Ovary (tissue), 9 donors: ENCODE data around the gene CCDC78. TPM values are rescaled to one million over a fixed set of nuclear protein-coding genes. Genes with fewer than 3 reads are reported as not detected.

ENCODE experiments used
- DNase-seq, 5 donors: peaks; one replicate each; pipeline ENCODE4 v3.0.0-alpha.2; 2019 to 2020
- H3K27ac ChIP-seq, 2 donors: fragments of 200-600 bp; one replicate each; pipeline versions ENCODE4 v1.5.1 to v1.8.0; 2019 to 2022
- H3K27me3 ChIP-seq: fragments of 200-600 bp; one replicate; pipeline ENCODE4 v1.8.0; 2022
- H3K36me3 ChIP-seq: fragments of 200-600 bp; sonication (generic); one replicate; pipeline ENCODE4 v1.5.1; 2019
- H3K4me1 ChIP-seq: one replicate; pipeline ENCODE4 v1.8.1; 2013; ENCODE audit warnings: mild to moderate bottlenecking, moderate library complexity; ENCODE audit not compliant: insufficient read depth
- H3K4me3 ChIP-seq: fragments of 200-600 bp; sonication (generic); one replicate; pipeline ENCODE4 v1.5.1; 2017
- H3K9me3 ChIP-seq, 2 donors: fragments of 200-600 bp in 1 of 2; sonication (generic) in 1 of 2; one replicate each; pipeline versions ENCODE4 v1.5.1 to v1.8.1; 2013 to 2019; ENCODE audit warnings: mild to moderate bottlenecking in 1 of 2, moderate library complexity in 1 of 2
- EP300 ChIP-seq: sonication (generic); formaldehyde crosslinking; IDR thresholded peaks from one replicate; pipeline ENCODE4 v1.6.1; 2017; ENCODE audit warnings: antibody characterized with exemption
- POLR2A ChIP-seq: fragments of 450-650 bp; IDR thresholded peaks from one replicate; pipeline ENCODE4 v1.6.1; 2017; ENCODE audit warnings: antibody characterized with exemption, mild to moderate bottlenecking, moderate library complexity
- WGBS, 3 donors: extraction: QIAGEN DNeasy Blood & Tissue Kit in 1 of 3; methylation state at CpG; one replicate each; pipeline versions ENCODE4 v1.1.5 to v1.1.7; 2013 to 2017; 5-methylcytosine and 5-hydroxymethylcytosine counted together
- intact Hi-C, 4 donors: fragments of 100-400 bp; cut with DNase I; formaldehyde crosslinking; loops; one replicate each; pipeline versions ENCODE4 v1.11.0 to v1.15.1; 2022 to 2023
- polyA plus RNA-seq, 2 donors: library from polyadenylated mRNA; stranded (reverse); fragments of 200-250 nt in 1 of 2; fragments of 350-450 nt in 1 of 2; fragmentation: Illumina TruSeq in 1 of 2; extraction: RNeasy Lipid Tissue Mini Kit (QIAGEN cat#74804) in 1 of 2; gene quantifications; one replicate each; pipeline ENCODE4 v1.2.3, GENCODE V29; 2013 to 2014
- total RNA-seq, 7 donors: library from RNA; depleted of rRNA in 2 of 7; stranded (reverse); fragments of >200 nt in 2 of 7; fragmentation: NEBNext Ultra II Directional in 3 of 7; extraction: Animal tissue kit (Norgen Biotek cat#: 25700) in 3 of 7; gene quantifications; one replicate each; pipeline versions ENCODE4 v1.1.0 to v1.2.4, GENCODE V29; 2016 to 2023
- TF ChIP-seq, protein P1 (sequence below), 3 donors: fragments of 450-650 bp in 2 of 3; fragments of 200-600 bp in 1 of 3; IDR thresholded peaks; one replicate each; pipeline versions ENCODE4 v1.5.1 to v1.8.0; 2016 to 2022; ENCODE audit warnings: antibody characterized with exemption in 3 of 3, mild to moderate bottlenecking in 1 of 3
- donor health status: DM: no; HTN: no; CAD: no; lungs with moderate emphysema.
- donor health status: DM: no; HTN: no; CAD: no.
- donor health status: Bipolar disorder and iron deficiency.
- donor health status: DM: yes; HTN: yes; CAD: no.
- donor health status: DM: no; HTN: no; CAD: no.
- donor health status: DM: yes; HTN: yes; CAD: no.

Gene CCDC78
- total and polyA plus RNA-seq, 9 donors, result 0.40 to 44.3 (median 4.6) TPM; not detected in 2

GRCh38 chr16:772959-773358 lies 46.7 kb upstream of the CCDC78 start:
- TF ChIP-seq EP300 (no peak), POLR2A (no peak)
- TF ChIP-seq, protein P1, sequence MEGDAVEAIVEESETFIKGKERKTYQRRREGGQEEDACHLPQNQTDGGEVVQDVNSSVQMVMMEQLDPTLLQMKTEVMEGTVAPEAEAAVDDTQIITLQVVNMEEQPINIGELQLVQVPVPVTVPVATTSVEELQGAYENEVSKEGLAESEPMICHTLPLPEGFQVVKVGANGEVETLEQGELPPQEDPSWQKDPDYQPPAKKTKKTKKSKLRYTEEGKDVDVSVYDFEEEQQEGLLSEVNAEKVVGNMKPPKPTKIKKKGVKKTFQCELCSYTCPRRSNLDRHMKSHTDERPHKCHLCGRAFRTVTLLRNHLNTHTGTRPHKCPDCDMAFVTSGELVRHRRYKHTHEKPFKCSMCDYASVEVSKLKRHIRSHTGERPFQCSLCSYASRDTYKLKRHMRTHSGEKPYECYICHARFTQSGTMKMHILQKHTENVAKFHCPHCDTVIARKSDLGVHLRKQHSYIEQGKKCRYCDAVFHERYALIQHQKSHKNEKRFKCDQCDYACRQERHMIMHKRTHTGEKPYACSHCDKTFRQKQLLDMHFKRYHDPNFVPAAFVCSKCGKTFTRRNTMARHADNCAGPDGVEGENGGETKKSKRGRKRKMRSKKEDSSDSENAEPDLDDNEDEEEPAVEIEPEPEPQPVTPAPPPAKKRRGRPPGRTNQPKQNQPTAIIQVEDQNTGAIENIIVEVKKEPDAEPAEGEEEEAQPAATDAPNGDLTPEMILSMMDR (IDR thresholded peaks at IDR 0.05), result no peak
- Histone ChIP-seq H3K4me3 (no peak overlapping the region), H3K4me1 (no peaks in the 10 kb centered on the region), H3K27me3 (no peaks in the 10 kb centered on the region), H3K27ac (no peak overlapping the region), H3K9me3 (no peaks in the 10 kb centered on the region), H3K36me3 (no peaks in the 10 kb centered on the region)
- DNase-seq, result no peak
- intact Hi-C loops, result no loop called here
- WGBS, 3 donors, result 83 to 84% (median 83%) methylated on average over 18 of the region's 18 CpGs

DNA sequence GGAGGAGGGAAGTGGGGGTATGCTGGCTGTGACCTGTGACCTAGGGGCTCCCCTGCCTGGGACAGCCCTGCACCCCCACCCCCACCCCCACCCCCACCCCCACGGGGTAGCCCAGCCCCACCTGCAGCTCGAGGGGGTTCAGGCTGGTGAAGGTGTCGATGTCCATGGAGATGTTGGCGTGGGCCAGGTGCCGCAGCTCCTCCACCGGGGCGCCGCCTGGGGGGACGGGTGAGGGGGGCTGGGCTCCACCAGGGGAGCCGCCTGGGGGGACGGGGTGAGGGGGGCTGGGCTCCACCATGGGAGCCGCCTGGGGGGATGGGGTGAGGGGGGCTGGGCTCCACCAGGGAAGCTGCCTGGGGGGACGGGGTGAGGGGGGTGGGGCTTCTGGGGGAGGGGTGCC lies 44.2 kb upstream of the CCDC78 start:
- 62 to 84% (median 70%) methylated on average over 7 to 13 of the region's 13 CpGs for WGBS, 3 donors
- Histone ChIP-seq H3K4me3 (no peak overlapping the region), H3K27me3 (no peaks in the 10 kb centered on the region), H3K4me1 (no peaks in the 10 kb centered on the region), H3K36me3 (no peaks in the 10 kb centered on the region), H3K9me3 (no peaks in the 10 kb centered on the region), H3K27ac (no peak overlapping the region)
- no peak for DNase-seq
- TF ChIP-seq EP300 (no peak), POLR2A (no peak)
- TF ChIP-seq, protein P1 (IDR thresholded peaks at IDR 0.05), result no peak
- intact Hi-C loops, result no loop called here

DNA sequence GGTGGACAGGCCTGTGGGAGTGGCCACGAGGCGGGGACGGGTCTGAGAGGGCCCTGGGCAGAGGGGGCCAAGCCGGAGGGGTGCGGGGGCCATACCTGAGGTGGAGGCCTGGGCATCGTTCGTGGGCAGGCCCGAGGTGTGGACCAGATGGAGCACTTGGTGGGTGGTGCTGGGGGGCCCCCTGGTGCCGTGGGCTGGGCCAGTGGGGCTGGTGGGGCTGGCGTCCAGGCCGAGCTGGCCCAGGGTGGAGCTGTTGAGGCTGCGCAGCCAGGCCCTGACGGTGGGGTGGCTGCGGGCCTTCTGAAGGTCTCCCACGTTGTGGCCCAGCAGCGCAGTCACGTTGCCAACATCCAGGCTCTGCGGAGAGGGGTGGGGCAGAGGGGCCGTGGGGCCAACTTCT lies 43.7 kb upstream of the CCDC78 start:
- Histone ChIP-seq H3K4me3 (no peak overlapping the region), H3K27me3 (no peaks in the 10 kb centered on the region), H3K9me3 (no peaks in the 10 kb centered on the region), H3K4me1 (no peaks in the 10 kb centered on the region), H3K36me3 (no peaks in the 10 kb centered on the region), H3K27ac (no peak overlapping the region)
- intact Hi-C loops, result no loop called here
- TF ChIP-seq POLR2A (no peak), EP300 (no peak)
- TF ChIP-seq, protein P1 (IDR thresholded peaks at IDR 0.05), result no peak
- DNase-seq, result no peak
- WGBS, 3 donors, result 69 to 72% (median 70%) methylated on average over 19 of the region's 19 CpGs

GRCh38 chr16:769184-769784 lies 43.0 kb upstream of the CCDC78 start:
- Histone ChIP-seq H3K27ac (no peak overlapping the region), H3K36me3 (no peaks in the 10 kb centered on the region), H3K4me1 (no peaks in the 10 kb centered on the region), H3K9me3 (no peaks in the 10 kb centered on the region), H3K27me3 (no peaks in the 10 kb centered on the region), H3K4me3 (no peak overlapping the region)
- intact Hi-C loops, result no loop called here
- no peak for DNase-seq
- TF ChIP-seq, protein P1 (IDR thresholded peaks at IDR 0.05), result no peak
- TF ChIP-seq POLR2A (no peak), EP300 (no peak)
- WGBS, 3 donors, result 70 to 77% (median 76%) methylated on average over 16 to 20 of the region's 20 CpGs
